ENCODE results near the gene KRTAP9-9.

KRTAP9-9 gene

GRCh38 chr17:41301204-41301790, 46.1 kb downstream of the KRTAP9-9 start:
- peaks cover 0 to 3% of the 10 kb centered on the region in 2 donors for H3K27me3 ChIP-seq (ENCODE audit: control insufficient read depth in 1 of 2, insufficient read depth in 2 of 2, low read length in 2 of 2)
- peaks cover 5 to 10% of the 10 kb centered on the region in 2 donors for H3K9me3 ChIP-seq (ENCODE audit: control insufficient read depth in 2 of 2, low read length in 2 of 2)
- H3K4me1 ChIP-seq (ENCODE audit: control insufficient read depth, insufficient read depth, low read length) = no peaks in the 10 kb centered on the region
- no peaks in the 10 kb centered on the region for H3K36me3 ChIP-seq (ENCODE audit: control insufficient read depth in 2 of 2, insufficient read depth in 2 of 2, low read length in 2 of 2)
- H3K4me3 ChIP-seq (ENCODE audit: low read length in 2 of 2) = no peak overlapping the region
- no peak overlapping the region for H3K27ac ChIP-seq (ENCODE audit: low read length)
- no peak overlapping the region for H3K9ac ChIP-seq (ENCODE audit: low read length in 2 of 2)

- no peak within 1 kb of the TSS for H3K27ac ChIP-seq (ENCODE audit: low read length)
- H3K27me3 ChIP-seq (ENCODE audit: control insufficient read depth in 1 of 2, insufficient read depth in 2 of 2, low read length in 2 of 2) = peaks cover 0 to 3% of the 10 kb centered on the region in 2 donors
- peaks cover 5 to 10% of the 10 kb centered on the region in 2 donors for H3K9me3 ChIP-seq (ENCODE audit: control insufficient read depth in 2 of 2, low read length in 2 of 2)
- H3K4me3 ChIP-seq (ENCODE audit: low read length in 2 of 2) = no peak within 1 kb of the TSS
- H3K9ac ChIP-seq (ENCODE audit: low read length in 2 of 2) = no peak within 1 kb of the TSS
- H3K36me3 ChIP-seq (ENCODE audit: control insufficient read depth in 2 of 2, insufficient read depth in 2 of 2, low read length in 2 of 2) = no peaks in the 10 kb centered on the region
- no peaks in the 10 kb centered on the region for H3K4me1 ChIP-seq (ENCODE audit: control insufficient read depth, insufficient read depth, low read length)
Observed at GRCh38 chr17:41301916-41302901, 47.0 kb downstream of the KRTAP9-9 start, which contains the start of gene KRTAP29-1. Gene KRTAP29-1, minus strand, starts transcription at chr17:41302851. Its CDS starts 0 bp downstream, at chr17:41302851.

GRCh38 chr17:41302981-41303380, 47.8 kb downstream of the KRTAP9-9 start:
- Histone ChIP-seq H3K27me3 (ENCODE audit: control insufficient read depth in 1 of 2, insufficient read depth in 2 of 2, low read length in 2 of 2) (peaks cover 0 to 7% of the 10 kb centered on the region in 2 donors), H3K4me3 (ENCODE audit: low read length in 2 of 2) (no peak overlapping the region), H3K9ac (ENCODE audit: low read length in 2 of 2) (no peak overlapping the region), H3K36me3 (ENCODE audit: control insufficient read depth in 2 of 2, insufficient read depth in 2 of 2, low read length in 2 of 2) (no peaks in the 10 kb centered on the region), H3K4me1 (ENCODE audit: control insufficient read depth, insufficient read depth, low read length) (no peaks in the 10 kb centered on the region), H3K27ac (ENCODE audit: low read length) (no peak overlapping the region), H3K9me3 (ENCODE audit: control insufficient read depth in 2 of 2, low read length in 2 of 2) (peaks cover 5 to 10% of the 10 kb centered on the region in 2 donors)

GRCh38 chr17:41304091-41304490, 48.9 kb downstream of the KRTAP9-9 start:
- no peak overlapping the region for H3K27ac ChIP-seq (ENCODE audit: low read length)
- no peaks in the 10 kb centered on the region for H3K4me1 ChIP-seq (ENCODE audit: control insufficient read depth, insufficient read depth, low read length)
- no peak overlapping the region for H3K4me3 ChIP-seq (ENCODE audit: low read length in 2 of 2)
- H3K9ac ChIP-seq (ENCODE audit: low read length in 2 of 2) = no peak overlapping the region
- peaks cover 5 to 10% of the 10 kb centered on the region in 2 donors for H3K9me3 ChIP-seq (ENCODE audit: control insufficient read depth in 2 of 2, low read length in 2 of 2)
- H3K27me3 ChIP-seq (ENCODE audit: control insufficient read depth in 1 of 2, insufficient read depth in 2 of 2, low read length in 2 of 2) = peaks cover 0 to 13% of the 10 kb centered on the region in 2 donors
- H3K36me3 ChIP-seq (ENCODE audit: control insufficient read depth in 2 of 2, insufficient read depth in 2 of 2, low read length in 2 of 2) = no peaks in the 10 kb centered on the region
